Embryonic facial prominence (tissue), 1 donor: ENCODE results near the gene CAPN6.

Experiments
- DNase-seq: peaks from one replicate; pipeline ENCODE4 v3.0.0-alpha.2; 2016; ENCODE audit errors: extremely low spot score

CAPN6 gene, protein sequence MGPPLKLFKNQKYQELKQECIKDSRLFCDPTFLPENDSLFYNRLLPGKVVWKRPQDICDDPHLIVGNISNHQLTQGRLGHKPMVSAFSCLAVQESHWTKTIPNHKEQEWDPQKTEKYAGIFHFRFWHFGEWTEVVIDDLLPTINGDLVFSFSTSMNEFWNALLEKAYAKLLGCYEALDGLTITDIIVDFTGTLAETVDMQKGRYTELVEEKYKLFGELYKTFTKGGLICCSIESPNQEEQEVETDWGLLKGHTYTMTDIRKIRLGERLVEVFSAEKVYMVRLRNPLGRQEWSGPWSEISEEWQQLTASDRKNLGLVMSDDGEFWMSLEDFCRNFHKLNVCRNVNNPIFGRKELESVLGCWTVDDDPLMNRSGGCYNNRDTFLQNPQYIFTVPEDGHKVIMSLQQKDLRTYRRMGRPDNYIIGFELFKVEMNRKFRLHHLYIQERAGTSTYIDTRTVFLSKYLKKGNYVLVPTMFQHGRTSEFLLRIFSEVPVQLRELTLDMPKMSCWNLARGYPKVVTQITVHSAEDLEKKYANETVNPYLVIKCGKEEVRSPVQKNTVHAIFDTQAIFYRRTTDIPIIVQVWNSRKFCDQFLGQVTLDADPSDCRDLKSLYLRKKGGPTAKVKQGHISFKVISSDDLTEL

DNA sequence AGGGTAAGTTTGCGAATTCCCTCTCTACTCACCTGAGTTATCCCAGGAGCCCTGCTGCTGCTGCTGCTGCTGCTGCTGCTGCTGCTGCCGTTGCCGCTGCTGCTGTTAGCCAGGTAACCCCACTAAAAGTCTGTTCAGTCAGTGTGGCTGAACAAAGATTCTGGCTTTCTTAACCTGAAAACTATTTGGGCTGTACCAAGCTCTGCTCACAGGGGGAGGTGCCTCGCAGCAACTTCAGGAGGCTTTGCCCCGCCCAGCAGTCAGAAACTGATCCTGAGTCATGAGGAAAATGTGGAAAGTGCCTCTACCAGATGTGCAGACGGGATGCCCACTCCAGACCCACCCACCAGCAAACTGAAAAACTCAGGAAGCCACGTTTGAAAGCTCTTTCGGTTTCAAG lies at the start of gene CAPN6:
Gene CAPN6 (minus strand): TSS at position 145 of the 400 bp plus-strand sequence. CDS start 6,547 bp downstream, outside the sequence.
- peak; percentile 6 for DNase-seq

DNA sequence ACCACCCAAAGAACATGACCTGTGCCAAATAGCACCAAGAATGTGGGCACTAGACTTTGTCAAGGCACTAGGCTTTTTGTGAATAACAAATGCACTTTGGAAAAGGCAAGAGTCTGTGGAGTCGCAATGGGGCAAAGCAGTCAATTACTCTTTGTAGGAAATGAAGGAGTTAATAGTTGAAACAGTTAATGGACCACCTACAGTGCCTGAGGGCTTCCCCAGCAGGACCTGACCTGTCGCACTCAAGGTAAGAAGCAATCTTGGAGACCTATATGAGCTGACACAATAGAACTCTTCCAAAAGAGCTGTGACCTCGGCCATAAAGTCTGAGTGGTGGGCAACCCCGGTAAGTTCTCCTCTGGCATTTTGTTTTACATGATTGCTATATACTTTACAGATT lies 49.2 kb upstream of the CAPN6 start:
- no peak for DNase-seq

DNA sequence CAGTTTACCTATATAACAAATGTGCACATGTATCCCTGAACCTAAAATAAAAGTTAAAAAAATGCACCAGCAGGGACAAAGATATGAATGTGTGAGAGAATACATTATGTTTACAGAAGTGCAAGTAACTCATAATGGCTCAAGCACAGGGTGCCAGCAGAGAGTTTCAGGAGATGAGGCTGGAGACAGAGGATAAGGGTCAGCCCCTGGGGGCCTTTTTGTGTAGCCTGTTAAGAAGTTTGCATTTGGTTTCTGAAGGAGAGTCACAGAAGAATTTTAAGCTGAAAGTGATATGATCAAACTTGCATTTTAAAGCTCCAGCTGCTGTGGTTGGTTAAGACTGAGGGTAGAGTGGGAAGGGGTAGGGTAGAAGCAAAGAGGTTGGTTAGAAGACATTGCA lies 48.6 kb upstream of the CAPN6 start:
- DNase-seq: no peak

DNA sequence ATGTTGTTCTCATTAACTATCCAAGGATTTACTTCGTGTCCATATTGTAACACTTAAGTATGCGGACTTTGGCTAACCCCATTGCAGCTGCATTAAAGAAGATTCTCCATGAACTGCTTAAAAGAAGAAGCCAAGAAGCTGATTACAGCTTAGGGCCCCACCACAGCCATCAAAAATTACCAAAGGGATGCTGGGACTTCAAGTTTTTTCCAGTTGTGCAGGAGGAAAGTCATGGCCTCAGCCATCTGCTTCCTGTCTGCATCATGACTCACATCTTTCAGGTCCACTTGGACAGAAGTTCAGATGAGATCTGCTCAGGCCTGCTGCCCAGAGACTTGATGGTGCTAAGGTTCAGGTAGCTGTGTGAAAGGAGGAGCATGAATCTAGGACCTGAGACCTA lies 38.8 kb upstream of the CAPN6 start:
- peak; percentile 9 for DNase-seq

DNA sequence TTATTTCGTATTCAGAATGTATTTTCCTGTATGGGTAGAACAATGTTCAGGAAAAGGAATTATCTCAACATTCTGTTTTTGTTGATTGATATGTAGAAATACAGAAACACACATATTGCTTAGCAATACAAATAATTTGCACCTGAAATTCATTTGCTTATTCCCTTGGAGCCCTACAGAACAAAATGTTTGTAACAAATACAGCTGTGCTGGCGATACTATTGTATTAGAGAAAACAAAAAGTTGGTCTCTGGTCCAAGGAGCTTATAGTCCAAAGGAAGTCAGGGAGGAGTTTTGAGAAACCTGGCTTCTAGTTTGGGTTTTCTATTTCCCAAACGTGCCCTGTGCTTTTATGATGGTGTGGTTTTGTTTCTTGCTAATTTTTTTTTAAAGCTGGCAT lies 37.8 kb upstream of the CAPN6 start:
- DNase-seq: no peak

DNA sequence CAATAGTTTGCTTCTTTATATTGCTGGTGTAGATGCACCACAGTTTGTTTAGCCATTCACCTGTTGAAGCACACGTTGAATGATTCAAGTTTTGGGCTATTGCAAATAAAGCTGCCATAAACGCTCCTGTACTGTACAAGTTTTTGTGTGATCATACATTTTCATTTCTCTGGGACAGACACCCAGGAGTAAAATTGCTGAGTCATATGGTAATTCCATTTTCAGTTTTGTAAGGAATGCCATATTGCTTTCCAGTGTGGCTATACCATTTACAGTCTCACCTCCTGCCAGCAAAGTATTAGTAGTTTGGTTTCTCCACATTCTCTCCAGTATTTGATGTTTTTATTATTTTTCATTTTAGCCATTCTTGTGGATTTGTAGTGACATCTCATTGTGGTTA lies 32.0 kb upstream of the CAPN6 start:
- no peak for DNase-seq

DNA sequence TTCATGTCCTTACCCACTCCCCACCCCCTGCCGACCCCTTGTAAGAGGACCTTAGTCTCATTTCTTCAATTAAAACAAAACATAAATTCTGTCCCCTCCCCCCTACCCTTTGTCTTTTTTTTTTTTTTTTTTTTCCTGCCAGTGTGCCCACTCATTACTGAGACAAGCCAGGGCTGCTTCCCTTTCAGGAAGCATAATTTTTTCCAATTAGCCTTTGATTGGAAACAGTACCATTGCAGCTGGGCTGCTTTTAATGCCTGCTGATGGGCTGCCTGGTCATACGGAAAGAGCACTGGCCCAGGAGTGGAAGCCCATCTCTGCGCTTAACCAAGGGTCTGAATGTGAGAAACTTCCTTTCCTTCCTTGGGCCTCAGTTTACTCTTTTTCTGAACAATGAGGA lies 18.6 kb upstream of the CAPN6 start:
- DNase-seq: no peak

DNA sequence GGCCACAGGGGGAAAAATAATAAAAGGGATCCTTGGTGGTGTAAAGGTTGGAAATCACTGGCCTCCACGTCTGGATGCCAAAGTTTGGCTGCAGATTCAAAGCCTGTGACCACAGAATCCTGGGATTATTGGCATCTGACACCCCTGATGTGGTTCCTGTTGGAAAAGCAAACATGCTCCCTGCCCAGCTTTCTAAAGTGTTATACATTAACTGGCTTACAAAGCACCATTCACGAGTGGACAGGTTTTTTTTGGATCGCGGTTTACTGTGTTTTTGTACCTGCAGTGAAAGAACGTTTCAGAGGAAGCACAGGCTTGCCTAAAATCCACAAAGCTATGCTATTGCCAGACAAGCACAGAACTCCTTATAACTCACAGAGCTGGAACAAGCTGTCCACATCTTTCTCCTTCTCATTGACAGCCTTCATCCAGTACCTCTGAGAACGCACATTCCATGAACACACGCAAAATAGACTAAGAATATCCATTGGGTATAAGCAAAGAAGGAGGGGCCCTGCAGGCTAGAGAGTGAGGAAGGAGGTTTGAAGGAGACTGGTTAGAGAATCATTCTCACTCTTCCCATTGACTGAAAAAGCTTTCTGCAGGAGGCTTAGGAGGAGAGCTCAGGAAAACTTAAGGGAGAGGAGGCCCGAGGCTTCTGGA lies 14.5 kb upstream of the CAPN6 start:
- DNase-seq: no peak

DNA sequence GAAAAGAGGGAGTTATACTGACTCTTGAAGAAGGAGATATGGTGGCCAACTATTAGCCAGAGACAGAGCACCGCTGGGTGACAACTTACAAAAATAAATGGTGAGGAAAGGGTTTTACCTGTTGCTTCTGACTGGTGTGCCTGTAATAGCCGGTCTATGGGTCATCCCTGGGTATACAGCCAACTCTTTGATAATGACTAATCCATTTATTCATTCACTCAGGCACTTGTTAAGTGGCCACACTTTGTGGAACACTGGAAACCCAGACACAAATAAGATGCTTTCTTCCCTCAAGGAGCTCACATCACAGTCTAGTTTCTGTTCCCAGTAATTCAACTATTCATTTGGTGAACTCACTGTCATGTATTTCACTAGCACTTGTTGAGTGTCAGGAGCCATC lies 13.2 kb upstream of the CAPN6 start:
- DNase-seq: no peak

DNA sequence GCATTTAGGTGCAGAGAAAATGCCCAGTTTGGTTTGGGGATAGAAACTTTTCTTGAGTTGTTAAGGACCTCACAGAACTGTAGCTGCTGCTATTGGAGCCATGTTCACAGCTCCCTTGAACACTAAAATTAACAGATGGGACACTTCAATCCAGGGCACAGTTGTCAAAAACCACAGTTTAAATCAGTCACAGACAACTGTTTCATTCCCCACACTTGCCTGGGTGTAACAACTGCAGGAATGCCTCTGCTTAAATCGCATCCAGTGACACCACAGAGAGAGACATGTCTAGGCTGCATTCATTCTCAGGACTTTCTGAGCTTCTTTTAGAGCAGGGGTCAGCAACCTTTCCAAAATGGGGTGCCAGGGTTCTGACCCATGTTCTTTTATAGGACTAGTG lies 12.7 kb upstream of the CAPN6 start:
- no peak for DNase-seq

DNA sequence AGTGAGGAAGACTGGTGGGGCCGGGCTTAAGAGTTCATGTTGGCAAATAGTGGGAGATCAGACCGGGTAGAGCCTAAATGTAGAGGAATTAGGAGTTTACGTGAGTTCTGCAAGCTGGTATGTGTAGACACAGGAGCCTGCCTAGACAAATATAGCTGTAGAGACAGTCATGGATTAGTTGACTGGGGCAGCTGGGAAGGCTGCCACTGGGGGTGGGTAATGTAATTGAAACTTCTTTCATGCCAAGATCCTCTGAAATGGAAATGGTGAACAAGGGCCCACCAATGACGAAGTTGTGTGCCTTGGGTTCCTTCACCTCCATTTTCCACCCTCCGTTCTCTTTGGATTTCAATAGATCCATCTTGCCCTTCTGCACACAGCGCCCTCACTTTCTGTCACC lies 11.9 kb upstream of the CAPN6 start:
- no peak for DNase-seq

DNA sequence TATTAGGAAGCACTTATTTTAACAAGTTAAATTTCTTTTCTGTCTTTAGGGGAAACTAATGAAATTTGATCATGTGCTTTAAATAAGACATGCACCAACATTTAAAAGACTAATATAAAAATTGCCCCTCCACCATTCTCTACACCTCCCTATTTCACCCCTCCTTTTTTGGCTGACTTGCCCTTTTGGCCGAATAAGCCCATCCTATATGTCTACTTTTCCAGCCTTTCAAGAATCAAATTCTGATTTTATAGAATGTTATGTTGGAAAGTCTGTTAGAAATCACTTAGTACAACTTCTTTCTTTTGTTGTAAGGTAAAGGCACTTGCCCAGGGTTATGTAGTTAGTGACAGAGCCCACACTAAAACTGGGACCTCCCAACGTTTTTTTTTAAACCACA lies 1.8 kb downstream of the CAPN6 start:
- no peak for DNase-seq

DNA sequence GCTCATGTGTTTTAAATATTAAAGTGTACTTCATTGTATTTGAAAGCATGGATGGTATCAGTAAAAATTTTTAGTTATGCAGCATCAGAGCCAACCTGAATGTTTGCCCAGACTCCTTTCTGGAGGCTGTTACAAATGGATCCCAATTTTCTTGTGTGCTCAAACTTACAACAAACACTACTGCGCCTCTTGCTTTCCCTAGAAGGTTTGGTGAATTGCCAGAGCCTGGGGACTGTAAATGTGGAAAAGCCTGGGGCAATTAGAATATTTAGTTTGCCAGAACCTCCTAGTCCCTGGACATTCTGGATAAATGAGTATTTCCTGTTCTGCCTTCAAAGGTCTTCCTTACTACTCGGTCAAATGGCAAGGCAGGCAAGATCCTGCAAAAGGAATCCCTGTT lies 4.8 kb downstream of the CAPN6 start:
- DNase-seq: no peak

DNA sequence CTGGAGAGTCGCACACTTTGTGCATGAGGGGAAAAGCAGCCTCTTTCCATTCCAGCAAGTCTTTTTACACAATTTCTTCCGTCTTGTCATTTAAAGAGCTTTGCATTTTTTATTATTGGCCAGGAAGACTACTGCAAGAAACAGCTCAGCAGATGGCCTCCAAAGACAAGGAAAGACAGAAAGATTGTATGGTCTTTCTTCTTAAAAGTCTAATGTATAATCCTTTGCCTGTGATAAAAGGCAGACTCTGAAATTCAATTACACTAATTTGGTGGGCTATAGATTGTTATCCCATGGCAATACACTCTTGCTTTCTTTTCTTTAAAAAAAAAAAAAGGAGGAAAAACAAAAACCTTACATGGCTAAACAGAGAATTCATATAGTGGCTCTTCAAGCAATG lies 5.9 kb downstream of the CAPN6 start:
- DNase-seq: no peak

DNA sequence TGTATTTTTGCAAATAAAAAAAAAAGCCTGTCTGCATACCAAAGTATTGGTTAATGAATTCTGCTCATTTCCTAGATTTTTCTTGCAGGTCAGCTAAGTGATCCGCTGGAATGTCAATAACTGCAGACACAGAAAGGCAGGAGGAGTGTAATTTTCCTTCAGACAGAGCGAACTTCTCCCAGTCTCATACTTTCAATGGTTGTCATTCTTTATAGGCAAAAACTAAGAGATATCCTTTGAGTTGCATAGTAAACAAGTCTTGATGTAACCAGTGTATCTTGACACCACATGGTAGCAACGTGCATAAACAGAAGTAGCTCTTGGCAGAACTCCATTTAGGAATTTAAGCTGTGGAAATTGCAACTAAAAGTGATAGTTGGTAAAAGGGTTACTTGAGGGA lies 8.2 kb downstream of the CAPN6 start:
- DNase-seq: no peak

DNA sequence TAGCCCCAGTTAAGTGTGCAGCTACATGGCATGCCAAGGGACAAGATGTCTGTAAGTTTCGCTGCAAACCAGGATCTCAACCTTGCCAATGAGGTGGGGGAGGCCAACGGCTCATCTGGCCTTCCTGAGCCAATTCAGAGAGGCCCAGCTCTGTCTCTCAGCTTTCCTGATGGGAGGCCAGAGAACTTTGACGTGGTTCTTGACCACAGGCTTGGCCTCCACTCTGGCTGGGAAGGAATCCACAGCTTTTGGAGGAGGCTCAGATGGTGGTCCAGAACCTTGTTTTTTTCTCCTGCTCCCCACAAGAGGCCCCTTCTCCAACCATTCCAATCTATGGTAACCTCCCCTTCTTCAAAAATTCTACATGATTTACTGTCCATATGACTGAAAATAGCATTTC lies 9.8 kb downstream of the CAPN6 start:
- no peak for DNase-seq

DNA sequence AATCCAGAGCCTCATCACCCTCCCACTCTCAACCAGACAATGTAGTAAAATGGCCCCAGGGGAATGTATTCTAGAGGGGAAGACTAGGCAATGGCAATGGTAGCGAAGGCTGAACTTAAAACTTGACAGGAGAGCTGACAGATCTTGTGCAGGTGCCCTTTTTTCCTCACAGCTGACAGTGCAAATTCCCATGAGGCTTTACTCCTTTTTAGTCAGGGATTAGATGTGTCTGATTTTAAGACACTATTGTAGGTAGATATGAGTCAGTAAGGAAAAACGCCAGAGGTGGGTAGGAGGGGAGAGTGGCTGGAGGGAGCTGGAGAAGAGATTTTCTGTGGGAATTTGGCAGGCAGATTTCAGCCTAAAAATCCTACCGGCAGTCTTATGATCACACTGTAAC lies 10.7 kb downstream of the CAPN6 start:
- DNase-seq: no peak

DNA sequence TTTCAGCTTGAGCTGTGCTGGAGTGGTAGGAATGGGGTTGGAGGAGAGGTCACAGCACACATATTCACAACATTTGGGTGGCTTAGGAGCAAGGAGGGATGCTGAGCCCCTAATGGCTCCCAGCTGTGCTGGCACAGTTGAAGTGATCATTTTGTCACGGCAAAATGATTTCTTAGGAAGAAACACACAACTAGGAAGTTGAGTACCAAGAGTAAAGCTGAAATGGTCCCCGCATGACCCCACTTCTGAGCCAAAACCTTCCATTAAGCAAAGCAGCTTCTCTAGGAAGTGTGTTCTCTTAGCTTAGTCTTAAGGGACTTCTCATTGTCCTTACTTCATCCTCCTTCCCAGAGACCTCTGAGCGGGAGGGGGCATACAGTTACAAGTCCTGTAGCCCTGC lies 12.6 kb downstream of the CAPN6 start:
- no peak for DNase-seq

DNA sequence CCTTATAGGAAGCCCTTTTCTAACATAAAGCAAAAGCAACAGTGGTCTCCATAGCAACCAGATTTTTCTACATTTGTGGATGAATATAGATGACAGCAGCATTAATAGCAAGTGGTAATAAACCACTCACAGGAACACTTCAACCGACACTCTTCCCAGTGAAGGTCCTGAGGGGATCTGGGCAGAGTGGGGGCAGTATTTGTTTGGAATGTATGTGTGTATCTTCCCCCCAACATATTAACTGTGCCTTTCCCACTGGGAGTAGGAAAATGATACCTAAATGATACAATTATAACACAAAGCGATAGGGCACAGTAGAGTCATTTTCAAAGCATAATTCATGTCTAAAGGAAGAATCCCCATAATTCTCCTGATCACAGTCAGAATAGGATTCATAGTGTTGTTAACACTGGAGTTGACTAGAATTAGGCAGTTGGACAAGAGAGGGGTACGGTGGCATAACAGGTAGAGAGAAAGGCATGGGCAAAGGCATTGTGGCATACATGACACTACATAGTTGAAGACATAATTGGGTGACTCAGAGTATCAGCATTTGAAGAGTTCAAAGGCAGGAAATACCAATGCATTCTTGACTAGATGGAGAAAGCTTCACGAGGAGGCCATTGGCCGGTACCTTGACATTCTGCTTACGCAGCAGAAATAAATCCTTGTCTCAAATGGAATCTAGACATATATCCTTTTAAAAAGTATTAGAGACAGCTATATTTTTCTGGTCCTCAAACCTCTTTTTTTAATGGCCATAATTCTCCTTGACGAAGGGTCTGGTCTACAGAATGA lies 15.2 kb downstream of the CAPN6 start:
- DNase-seq: no peak

DNA sequence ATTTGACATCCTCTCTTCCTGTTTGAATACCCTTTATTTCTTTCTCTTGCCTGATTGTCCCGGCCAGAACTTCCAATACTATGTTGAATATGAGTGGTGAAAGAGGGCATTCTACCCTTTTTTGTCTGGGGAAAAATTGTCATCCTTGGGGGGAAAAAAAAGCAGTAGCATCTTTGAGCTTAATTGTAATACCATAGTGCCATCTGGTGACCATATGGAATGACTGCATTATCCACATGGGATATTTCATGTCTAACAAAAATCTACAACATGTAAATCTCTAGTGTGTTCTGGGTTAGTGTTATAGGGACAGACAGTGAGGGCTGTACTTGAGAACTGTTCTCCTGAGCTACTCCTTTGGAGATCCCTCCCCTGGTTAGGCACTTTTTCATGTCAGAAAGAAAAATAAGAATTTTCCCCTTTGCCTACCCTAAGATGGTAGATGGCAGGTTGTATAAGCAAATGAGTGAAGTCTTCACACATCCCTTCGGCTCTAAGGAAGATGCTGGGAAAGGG lies 26.0 kb downstream of the CAPN6 start:
- DNase-seq: peak; percentile 64

DNA sequence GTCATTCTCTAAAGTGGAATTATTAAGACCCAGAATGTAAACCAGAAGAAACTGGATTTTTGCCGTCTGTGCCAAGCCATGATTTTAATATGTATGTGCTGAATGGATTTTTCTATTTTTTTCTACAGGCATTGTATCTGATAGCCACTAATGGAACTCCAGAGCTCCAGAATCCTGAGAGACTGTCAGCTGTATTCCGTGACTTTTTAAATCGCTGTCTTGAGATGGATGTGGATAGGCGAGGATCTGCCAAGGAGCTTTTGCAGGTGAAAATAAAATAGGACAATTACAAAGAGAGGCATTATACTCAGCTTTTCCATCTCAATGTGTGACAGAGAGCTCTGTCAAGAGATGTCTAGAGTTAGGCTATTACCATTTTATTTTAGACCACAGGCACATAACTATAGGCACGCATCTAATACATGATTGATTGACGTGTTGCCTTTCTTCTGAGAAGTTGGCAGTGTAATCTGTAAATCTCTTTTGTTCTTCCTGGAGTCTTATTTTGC lies 53.9 kb downstream of the CAPN6 start:
- DNase-seq: no peak

DNA sequence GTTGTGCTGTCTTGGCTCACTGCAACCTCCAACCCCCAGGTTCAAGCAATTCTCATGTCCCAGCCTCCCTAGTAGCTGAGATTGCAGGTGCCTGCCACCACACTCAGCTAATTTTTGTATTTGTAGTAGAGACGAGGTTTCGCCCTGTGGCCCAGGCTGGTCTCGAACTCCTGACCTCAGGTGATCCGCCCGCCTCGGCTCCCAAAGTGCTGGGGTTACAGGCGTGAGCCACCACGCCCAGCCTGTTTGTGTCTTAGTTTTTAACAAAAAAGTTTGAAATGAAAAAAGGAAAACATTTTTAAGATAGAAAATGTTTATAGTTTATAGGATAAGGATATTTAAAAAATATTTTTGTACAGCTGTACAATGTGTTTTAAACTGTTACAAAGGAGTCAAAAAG lies 62.4 kb downstream of the CAPN6 start:
- DNase-seq: no peak
